GM19351 (cell line): ENCODE data around the gene BIRC7.
"Not testable (repeated sequence)": the region's sequence is repeated elsewhere in the genome, so short reads cannot be mapped to it uniquely, and the experiment has no call there.

ENCODE experiments used
- ATAC-seq: cut with Tn5 transposase; IDR thresholded peaks from one replicate; pipeline ENCODE4 v1.9.1; 2021; ENCODE audit warnings: mild to moderate bottlenecking, moderate library complexity; ENCODE audit not compliant: unreplicated experiment

The BIRC7 gene

DNA sequence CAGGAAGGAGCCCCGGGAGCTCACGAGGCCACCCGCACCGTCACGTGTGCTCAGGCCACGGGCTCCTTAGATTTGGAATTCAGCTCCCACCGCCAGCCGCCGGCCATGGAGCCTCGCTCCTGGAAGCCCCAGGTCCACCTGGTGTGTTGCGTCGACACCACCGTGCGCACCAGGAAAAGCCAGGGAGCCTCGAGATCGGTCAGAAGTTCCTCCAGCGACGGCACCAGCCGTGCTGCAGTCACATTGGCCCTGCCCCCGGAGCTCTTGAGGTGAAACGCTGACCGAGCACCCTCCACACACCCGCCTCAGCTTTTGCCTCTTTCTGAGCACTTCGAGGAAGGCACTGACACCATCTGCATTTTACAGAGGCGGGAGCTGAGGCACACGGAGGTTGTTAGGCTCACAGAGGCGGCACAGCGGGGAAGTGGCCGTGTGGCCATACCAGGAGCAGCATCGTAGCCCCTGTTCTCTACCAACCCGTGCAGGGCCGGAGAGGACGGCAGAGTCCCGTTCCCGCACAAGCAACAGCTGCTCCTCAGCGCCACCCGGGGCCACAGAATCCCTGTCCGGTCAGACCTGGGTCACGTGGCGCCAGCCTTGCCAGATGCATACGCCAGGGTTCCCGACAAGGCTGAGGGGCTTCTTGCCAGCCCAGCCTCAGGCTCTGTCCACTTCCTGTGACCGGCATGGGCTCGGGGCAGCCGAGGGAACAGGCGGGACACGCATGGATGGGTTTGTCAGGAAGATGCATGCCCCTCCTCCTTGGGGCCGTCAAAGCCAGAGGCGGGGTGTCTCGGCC lies 11.0 kb downstream of the BIRC7 start:
- ATAC-seq = no peak

DNA sequence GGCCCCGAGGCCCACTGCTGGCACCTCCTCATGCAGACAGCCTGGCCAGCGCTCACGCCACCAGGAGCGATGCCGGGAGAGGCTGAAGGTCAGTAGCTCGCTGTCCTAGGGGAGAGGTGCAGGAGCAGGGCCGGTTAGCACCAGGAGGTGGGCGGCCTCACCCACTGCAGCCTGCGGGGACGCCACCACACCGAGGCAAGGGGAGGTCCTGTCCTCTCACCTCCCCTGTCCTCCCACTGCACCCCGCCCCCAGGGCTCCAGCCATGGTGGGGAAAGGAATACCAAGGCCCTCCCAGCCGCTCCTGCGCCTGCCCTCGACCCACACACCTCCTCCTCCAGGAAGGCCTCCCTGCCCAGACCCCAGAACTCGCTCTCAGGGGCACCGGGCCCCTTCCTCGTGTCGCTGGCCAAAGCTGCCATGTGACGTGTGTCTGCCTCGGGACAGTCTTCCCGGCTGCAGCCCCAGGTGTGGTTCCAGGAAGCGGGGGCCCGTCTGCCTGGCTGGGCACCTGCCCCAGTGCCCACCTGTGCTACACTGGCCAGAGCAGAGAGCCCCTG lies 12.0 kb downstream of the BIRC7 start:
- ATAC-seq = no peak

DNA sequence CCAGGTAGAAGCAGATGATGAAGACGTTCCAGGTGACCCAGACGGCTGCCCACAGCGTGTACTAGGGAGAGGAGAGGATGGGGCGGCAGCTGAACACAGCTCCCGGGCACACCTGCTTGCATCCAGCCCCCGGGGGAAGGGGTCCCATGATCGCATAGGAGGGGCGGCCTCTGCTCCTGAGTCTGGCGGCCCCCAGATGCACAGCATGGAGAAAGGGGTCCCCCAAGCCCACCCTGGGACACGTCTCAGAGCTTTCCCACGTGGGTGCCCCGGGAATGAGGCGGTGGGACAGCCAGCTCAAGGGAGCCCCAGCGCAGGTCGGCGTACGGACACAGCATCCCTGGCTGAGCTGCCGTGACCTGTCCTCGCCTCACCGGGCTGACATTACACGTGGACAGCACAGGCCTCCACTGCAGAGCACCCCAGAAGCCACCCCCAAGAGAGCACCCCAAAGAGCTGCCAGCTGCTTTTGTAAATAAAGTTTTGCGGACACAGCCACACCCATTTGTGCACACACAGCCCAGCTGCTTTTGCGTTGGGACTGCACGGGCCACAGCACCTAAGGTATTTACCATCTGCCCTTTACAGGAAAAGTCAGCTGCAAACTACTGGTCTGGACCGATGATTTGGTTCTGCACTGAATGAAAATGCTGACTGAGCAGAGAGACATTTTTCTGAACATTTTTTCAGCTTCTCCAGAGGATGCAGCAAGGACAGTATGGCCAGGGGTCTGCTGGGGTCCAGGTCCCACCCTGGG lies 13.3 kb downstream of the BIRC7 start:
- ATAC-seq = no peak

DNA sequence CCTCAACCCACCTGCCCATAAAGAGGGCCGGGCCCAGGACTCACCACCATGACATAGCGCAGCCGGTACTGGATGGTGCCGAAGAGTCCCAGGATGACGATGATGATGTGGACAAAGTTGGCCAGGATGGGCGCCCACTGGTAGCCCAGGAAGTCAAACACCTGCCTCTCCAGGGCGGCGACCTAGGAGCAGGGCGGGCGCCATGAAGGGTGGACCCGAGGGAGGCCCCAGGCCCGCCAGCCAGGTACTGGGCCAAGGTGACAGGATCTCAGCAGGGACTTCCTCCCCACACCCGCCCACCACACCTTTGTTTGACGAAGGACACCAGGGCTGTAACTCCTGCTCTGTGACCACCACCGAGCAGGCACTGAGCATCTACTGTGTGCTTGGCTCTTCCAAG lies 14.2 kb downstream of the BIRC7 start:
- no peak for ATAC-seq

DNA sequence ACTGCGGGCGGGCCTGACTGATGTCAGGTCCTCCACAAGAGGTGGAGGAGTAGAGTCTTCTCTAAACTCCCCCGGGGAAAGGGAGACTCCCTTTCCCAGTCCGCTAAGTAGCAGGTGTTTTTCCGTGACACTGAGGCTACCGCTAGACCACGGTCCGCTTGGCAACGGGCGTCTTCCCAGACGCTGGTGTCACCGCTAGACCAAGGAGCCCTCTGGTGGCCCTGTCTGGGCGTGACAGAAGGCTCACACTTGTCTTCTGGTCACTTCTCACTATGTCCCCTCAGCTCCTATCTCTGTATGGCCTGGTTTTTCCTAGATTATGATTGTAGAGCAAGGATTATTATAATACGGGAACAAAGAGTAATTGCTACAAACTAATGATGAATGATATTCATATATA lies 15.6 kb downstream of the BIRC7 start:
- ATAC-seq = not testable (repeated sequence)

- no peak for ATAC-seq
Measured at GRCh38 chr20:63252284-63252711, 16.6 kb downstream of the BIRC7 start.

GRCh38 chr20:63253065-63253437 lies 17.3 kb downstream of the BIRC7 start:
- ATAC-seq = no peak

- no peak for ATAC-seq
Measured at GRCh38 chr20:63253438-63254231, 17.9 kb downstream of the BIRC7 start.

DNA sequence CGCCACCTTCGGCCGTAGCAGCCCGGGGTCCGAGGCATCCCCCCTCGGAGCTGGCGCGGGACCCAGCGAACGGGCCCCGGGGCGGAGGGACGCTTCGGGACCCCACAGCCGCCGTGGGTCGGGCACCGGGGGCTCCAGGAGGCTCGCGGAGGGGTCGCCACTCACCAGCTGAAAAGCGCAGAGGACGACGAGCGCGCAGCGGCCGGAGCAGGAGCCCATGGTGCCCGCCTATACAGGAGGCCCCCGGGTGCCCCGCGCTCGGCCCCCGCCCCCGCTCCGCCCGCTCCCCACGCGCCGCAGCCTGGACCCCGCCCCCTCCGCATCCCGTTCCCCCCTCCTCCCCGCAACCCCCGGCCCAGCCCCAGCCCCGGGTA lies 18.5 kb downstream of the BIRC7 start, which contains the start of gene NKAIN4:
Gene NKAIN4, minus strand, starts transcription at position 232 of the 374 bp plus-strand sequence. Its CDS starts 13 bp downstream, at position 219.
- ATAC-seq = no peak

GRCh38 chr20:63254606-63255384 lies 19.1 kb downstream of the BIRC7 start:
- no peak for ATAC-seq

GRCh38 chr20:63255931-63256704 lies 20.4 kb downstream of the BIRC7 start:
- no peak for ATAC-seq

DNA sequence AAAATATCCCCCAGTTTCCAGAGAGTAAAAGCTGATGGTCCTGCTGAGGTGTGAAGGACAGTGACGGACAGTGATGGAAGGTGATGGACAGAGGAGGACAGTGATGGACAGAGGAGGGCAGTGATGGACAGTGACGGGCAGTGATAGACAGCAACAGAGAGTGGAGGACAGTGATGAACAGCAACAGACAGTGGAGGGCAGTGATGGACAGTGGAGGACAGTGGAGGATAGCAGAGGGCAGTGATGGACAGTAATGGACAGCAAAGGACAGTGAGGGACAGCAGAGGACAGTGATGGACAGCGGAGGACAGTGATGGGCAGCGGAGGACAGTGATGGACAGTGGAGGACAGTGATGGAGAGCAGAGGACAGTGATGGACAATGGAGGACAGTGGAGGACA lies 21.2 kb downstream of the BIRC7 start:
- no peak for ATAC-seq

DNA sequence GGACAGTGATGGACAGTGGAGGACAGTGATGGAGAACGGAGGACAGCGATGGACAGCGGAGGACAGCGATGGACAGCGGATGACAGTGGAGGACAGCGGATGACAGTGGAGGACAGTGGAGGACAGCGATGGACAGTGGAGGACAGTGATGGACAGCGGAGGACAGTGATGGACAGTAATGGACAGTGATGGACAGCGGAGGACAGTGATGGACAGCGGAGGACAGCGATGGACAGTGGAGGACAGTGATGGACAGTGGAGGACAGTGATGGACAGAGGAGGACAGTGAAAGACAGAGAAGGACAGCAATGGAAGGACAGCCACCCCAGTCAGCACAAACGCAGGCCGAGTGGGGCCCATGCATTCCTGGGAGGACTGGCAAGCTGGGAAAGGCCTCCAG lies 21.9 kb downstream of the BIRC7 start:
- no peak for ATAC-seq

DNA sequence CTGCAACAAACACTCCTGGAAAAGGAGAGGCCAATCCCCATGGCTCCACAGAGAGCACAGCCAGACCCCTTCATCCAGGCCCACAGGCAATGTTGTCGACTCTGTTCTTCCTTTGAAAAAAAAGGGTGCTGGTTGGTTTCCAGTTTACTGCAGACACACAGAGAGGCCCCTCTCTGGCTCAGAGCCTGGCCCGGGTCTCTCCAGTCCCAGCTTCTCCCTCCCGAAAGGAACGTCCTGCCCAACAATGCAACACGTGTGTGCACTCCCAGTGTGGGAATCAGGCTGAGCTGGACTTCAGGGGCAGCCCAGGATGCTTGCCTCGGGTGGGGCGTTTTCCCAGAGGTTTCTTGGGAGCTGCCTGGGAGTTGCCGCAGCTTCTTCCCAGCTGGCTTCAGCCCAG lies 23.1 kb downstream of the BIRC7 start:
- no peak for ATAC-seq

DNA sequence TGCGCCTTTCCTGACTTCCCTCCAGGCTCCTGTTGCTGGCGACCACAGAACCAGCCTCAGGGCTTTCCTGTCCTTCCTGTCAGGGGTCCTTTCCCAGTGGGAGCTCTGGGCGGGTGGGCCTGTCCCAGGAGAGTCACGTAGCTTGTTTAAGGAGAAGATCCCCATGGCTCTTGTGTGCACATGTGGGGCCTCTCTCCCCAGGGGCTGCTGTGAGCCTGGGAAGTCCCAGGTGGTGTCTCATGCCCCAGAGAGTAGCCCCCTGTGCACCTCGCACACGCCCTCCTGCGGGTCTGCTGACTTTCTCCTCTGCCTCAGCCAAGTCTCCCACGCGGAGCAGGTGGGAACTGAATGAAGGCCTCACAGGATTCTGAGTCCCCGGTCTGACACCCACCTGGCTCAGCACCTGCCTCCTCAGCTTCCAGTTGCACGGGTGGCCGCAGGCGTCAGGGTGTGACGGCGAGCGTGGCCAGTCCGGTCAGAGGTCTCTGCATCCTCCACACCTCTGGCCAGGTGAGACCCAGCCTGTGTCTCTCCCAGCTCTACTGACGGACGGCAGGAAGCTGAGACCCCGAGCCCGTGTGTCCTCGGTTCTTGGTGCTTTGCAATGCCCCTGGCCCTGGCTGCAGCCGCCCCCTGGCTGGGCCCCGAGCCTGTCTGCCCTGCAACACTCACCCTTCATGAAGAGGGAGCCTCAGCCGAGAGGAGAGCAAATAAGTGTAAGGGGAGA lies 24.2 kb downstream of the BIRC7 start:
- ATAC-seq = no peak

GRCh38 chr20:63260521-63260920 lies 24.8 kb downstream of the BIRC7 start:
- no peak for ATAC-seq

- ATAC-seq = no peak
Measured at GRCh38 chr20:63261060-63261794, 25.5 kb downstream of the BIRC7 start.

- ATAC-seq = no peak
Measured at GRCh38 chr20:63261795-63262528, 26.3 kb downstream of the BIRC7 start.
